Esophagus muscularis mucosa (tissue), 4 donors: ENCODE measurements around the gene DNAH12. TPM values are rescaled to one million over a fixed set of nuclear protein-coding genes. Genes with fewer than 3 reads are reported as not detected.
"Not testable (repeated sequence)": the region's sequence is repeated elsewhere in the genome, so short reads cannot be mapped to it uniquely, and the experiment has no call there.

Experiments
- DNase-seq: peaks from one replicate; pipeline ENCODE4 v3.0.0-alpha.2; 2017; ENCODE audit errors: extremely low spot score
- H3K27ac ChIP-seq, 4 donors: fragments of 200-600 bp; sonication (generic); replicated peaks in 1 of 4; 1 replicate in 3 of 4; 2 replicates in 1 of 4; pipeline ENCODE4 v1.5.1; 2016 to 2019; ENCODE audit warnings: mild to moderate bottlenecking in 1 of 4
- H3K27me3 ChIP-seq, 4 donors: fragments of 200-600 bp; sonication (generic); one replicate each; pipeline versions ENCODE4 v1.5.1 to v1.6.0; 2016 to 2019
- H3K36me3 ChIP-seq, 4 donors: fragments of 200-600 bp; sonication (generic); one replicate each; pipeline ENCODE4 v1.5.1; 2016 to 2019
- H3K4me1 ChIP-seq, 4 donors: fragments of 200-600 bp; sonication (generic); one replicate each; pipeline ENCODE4 v1.5.1; 2016 to 2019
- H3K4me3 ChIP-seq, 4 donors: fragments of 200-600 bp; sonication (generic); 1 replicate in 2 of 4; 2 replicates in 2 of 4; pipeline ENCODE4 v1.5.1; 2016 to 2019; ENCODE audit warnings: mild to moderate bottlenecking in 4 of 4, moderate library complexity in 1 of 4
- H3K9me3 ChIP-seq, 4 donors: fragments of 200-600 bp; sonication (generic); 1 replicate in 3 of 4; 2 replicates in 1 of 4; pipeline ENCODE4 v1.5.1; 2016 to 2019
- CTCF ChIP-seq, 3 experiments: fragments of 200-600 bp in 2 of 3; fragments of 450-650 bp in 1 of 3; sonication (generic) in 2 of 3; IDR thresholded peaks; one replicate each; pipeline ENCODE4 v1.5.1; 2017 to 2019; ENCODE audit warnings: antibody characterized with exemption in 3 of 3, mild to moderate bottlenecking in 2 of 3, moderate library complexity in 1 of 3
- EP300 ChIP-seq: sonication (generic); formaldehyde crosslinking; IDR thresholded peaks from one replicate; pipeline ENCODE4 v1.6.1; 2017; ENCODE audit warnings: antibody characterized with exemption
- POLR2A ChIP-seq: fragments of 450-650 bp; IDR thresholded peaks from one replicate; pipeline ENCODE4 v1.6.1; 2017; ENCODE audit warnings: antibody characterized with exemption, moderate library complexity, mild to moderate bottlenecking, low read depth
- POLR2AphosphoS5 ChIP-seq, 2 donors: sonication (generic); formaldehyde crosslinking; IDR thresholded peaks; one replicate each; pipeline ENCODE4 v1.6.1; 2017; ENCODE audit warnings: antibody characterized with exemption in 2 of 2
- WGBS: methylation state at CpG from one replicate; pipeline ENCODE4 v1.1.5; 2018; 5-methylcytosine and 5-hydroxymethylcytosine counted together
- intact Hi-C: fragments of 100-400 bp; cut with DNase I; formaldehyde crosslinking; loops from one replicate; pipeline ENCODE4 v1.15.1; 2023
- total RNA-seq, 4 donors: library from RNA; depleted of rRNA; stranded (reverse); fragments of >200 nt; gene quantifications; one replicate each; pipeline versions ENCODE4 v1.1.0 to v1.2.1, GENCODE V29; 2016

DNAH12 gene
- total RNA-seq, 4 donors from 2014 or later, result under 0.01 to 0.39 TPM; not detected in 2

GRCh38 chr3:57505901-57506300 is 38.2 kb downstream of the DNAH12 start:
- no peak for TF ChIP-seq CTCF (IDR thresholded peaks at IDR 0.05)
- TF ChIP-seq POLR2A, result no peak
- no peak for TF ChIP-seq POLR2AphosphoS5 (IDR thresholded peaks at IDR 0.05)
- no peak for TF ChIP-seq EP300
- DNase-seq, result no peak
- WGBS, result 88% methylated on average over 1 of the region's 1 CpG
- Histone ChIP-seq H3K27ac (no peak overlapping the region), H3K36me3 (no peaks in the 10 kb centered on the region), H3K4me1 (no peaks in the 10 kb centered on the region), H3K4me3 (no peak overlapping the region), H3K9me3 (no peaks in the 10 kb centered on the region), H3K27me3 (peaks cover 0 to 5% (median 0%) of the 10 kb centered on the region in 4 donors)
- intact Hi-C loops, result no loop called here

- DNase-seq, result no peak
- Histone ChIP-seq H3K4me3 (no peak overlapping the region), H3K4me1 (no peaks in the 10 kb centered on the region), H3K27ac (no peak overlapping the region), H3K27me3 (peaks cover 0 to 2% (median 0%) of the 10 kb centered on the region in 4 donors), H3K36me3 (no peaks in the 10 kb centered on the region), H3K9me3 (no peaks in the 10 kb centered on the region)
- intact Hi-C loops, result no loop called here
- WGBS, result 74% methylated on average over 2 of the region's 2 CpGs
- no peak for TF ChIP-seq POLR2AphosphoS5 (IDR thresholded peaks at IDR 0.05)
- TF ChIP-seq POLR2A, result no peak
- TF ChIP-seq CTCF (IDR thresholded peaks at IDR 0.05), result no peak
- no peak for TF ChIP-seq EP300
These were observed 43.6 kb downstream of the DNAH12 start for GRCh38 chr3:57500506-57500905.

GRCh38 chr3:57497904-57498303 is 46.2 kb downstream of the DNAH12 start:
- no peak overlapping the region for H3K4me3 ChIP-seq

GRCh38 chr3:57484563-57484962 is 59.6 kb downstream of the DNAH12 start:
- intact Hi-C loops, result no loop called here
- H3K27ac ChIP-seq, result no peak overlapping the region
- no peak for DNase-seq

More at GRCh38 chr3:57497904-57498303, 46.2 kb downstream of the DNAH12 start:
- H3K4me1 ChIP-seq, result no peaks in the 10 kb centered on the region
- no peaks in the 10 kb centered on the region for H3K36me3 ChIP-seq
- H3K27me3 ChIP-seq, result no peaks in the 10 kb centered on the region
- no peak for DNase-seq
- H3K9me3 ChIP-seq, result no peaks in the 10 kb centered on the region
- no peak overlapping the region for H3K27ac ChIP-seq
- TF ChIP-seq POLR2AphosphoS5 (IDR thresholded peaks at IDR 0.05), result no peak
- intact Hi-C loops, result no loop called here

GRCh38 chr3:57477193-57477592 is 67.0 kb downstream of the DNAH12 start:
- WGBS, result 96% methylated on average over 13 of the region's 13 CpGs
- intact Hi-C loops, H3K36me3 ChIP-seq, H3K27ac ChIP-seq, H3K4me3 ChIP-seq, H3K9me3 ChIP-seq, H3K27me3 ChIP-seq, H3K4me1 ChIP-seq, DNase-seq: not testable (repeated sequence)

More at GRCh38 chr3:57484563-57484962, 59.6 kb downstream of the DNAH12 start:
- 89% methylated on average over 1 of the region's 1 CpG for WGBS
- H3K9me3 ChIP-seq, result no peaks in the 10 kb centered on the region
- H3K4me1 ChIP-seq, result no peaks in the 10 kb centered on the region
- H3K27me3 ChIP-seq, result no peaks in the 10 kb centered on the region
- no peak overlapping the region for H3K4me3 ChIP-seq
- TF ChIP-seq EP300, result no peak
- TF ChIP-seq POLR2AphosphoS5 (IDR thresholded peaks at IDR 0.05), result no peak
- TF ChIP-seq POLR2A, result no peak
- no peak for TF ChIP-seq CTCF (IDR thresholded peaks at IDR 0.05)
- H3K36me3 ChIP-seq, result no peaks in the 10 kb centered on the region

GRCh38 chr3:57464801-57465200 is 79.3 kb downstream of the DNAH12 start:
- 82% methylated on average over 4 of the region's 4 CpGs for WGBS
- no peak for DNase-seq
- intact Hi-C loops, result no loop called here
- Histone ChIP-seq H3K36me3 (no peaks in the 10 kb centered on the region), H3K9me3 (no peaks in the 10 kb centered on the region), H3K4me1 (no peaks in the 10 kb centered on the region), H3K27ac (no peak overlapping the region), H3K27me3 (no peaks in the 10 kb centered on the region), H3K4me3 (no peak overlapping the region)
- TF ChIP-seq CTCF (IDR thresholded peaks at IDR 0.05) (no peak), POLR2A (no peak), EP300 (no peak), POLR2AphosphoS5 (IDR thresholded peaks at IDR 0.05) (no peak)
